HG03342 (cell line): ENCODE results near the gene NCAM2.
"Not testable (repeated sequence)": the region's sequence is repeated elsewhere in the genome, so short reads cannot be mapped to it uniquely, and the experiment has no call there.

ENCODE experiments used
- ATAC-seq: cut with Tn5 transposase; IDR thresholded peaks from one replicate; pipeline ENCODE4 v1.9.1; 2021; ENCODE audit warnings: mild to moderate bottlenecking, moderate library complexity; ENCODE audit not compliant: unreplicated experiment

NCAM2 gene

GRCh38 chr21:21097466-21097865, 99.3 kb downstream of the NCAM2 start:
- ATAC-seq: no peak

DNA sequence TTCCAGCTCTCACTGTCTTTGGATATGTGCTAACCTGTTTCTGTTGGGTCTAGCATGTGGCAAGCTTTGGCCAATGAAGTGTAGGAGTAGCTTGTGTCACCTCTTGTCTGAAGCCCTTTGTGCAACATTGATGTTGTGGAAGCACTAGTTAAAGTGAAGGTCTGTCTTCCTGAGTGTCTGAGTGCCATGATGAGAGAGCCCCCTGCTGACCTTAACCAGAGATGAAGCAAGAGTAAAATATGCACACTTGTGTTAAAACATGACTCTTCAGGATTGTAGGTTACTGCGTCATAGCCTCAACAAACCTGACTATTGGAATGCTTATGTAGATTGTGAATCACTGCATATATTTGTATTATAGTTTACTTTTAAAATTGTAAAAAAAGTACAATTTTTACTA, 103.7 kb downstream of the NCAM2 start:
- no peak for ATAC-seq

DNA sequence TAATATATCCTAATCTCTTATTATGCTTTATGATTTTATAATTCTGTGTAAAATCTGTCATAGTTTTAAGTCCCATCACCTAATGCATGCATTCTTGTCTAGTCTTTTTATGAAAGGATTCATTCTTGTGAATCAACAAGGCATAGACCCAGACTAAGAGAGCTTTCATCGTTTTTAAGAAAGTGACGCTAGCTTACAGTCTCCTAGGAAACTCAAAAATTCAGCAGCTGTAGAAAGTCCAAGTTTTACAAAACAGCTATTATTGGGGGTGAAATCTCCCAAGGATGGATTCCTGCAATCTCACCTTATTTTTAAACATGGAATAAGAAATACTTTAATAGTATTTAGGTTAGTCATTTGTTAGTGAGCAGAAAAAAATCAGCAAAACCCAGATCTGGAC, 104.7 kb downstream of the NCAM2 start:
- ATAC-seq: no peak

DNA sequence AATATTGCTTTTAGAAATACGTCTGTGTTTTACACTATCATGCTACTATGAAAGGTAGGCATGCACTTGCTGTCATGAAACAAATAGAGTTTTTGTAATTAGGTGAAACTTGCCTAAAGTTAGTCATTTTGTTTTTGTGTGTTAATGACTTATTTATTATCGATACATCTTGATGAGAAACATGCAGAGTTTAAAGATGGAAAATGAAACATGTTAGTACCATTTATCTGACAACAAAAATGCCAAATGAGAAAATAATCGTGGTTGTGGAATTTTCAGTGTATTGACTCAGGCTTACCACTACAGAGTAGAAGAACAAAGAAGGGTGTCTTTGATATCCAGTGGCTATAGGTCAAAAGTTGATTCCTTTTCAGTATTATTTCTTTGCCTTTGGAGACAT, 105.5 kb downstream of the NCAM2 start:
- no peak for ATAC-seq

DNA sequence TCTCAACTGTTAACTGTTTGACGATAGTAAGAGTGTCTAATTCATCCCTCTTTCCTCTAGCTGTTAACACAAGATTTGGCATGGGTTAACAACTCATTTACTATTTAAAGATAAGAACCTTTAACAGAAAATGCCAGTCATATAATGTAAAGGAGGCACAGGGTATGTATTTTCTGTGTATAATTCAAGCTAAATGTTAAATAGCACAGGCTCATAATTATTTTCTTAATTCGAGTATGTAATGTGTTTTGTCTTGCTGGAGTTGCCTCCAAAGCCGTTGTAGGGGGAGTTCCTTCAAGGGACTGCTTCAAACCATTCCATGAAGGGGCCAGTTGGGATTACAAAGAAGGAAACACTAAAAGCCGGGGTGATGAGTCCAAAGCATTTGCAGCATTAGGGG, 111.5 kb downstream of the NCAM2 start:
- no peak for ATAC-seq

GRCh38 chr21:21111309-21111920, 113.2 kb downstream of the NCAM2 start:
- ATAC-seq: no peak

DNA sequence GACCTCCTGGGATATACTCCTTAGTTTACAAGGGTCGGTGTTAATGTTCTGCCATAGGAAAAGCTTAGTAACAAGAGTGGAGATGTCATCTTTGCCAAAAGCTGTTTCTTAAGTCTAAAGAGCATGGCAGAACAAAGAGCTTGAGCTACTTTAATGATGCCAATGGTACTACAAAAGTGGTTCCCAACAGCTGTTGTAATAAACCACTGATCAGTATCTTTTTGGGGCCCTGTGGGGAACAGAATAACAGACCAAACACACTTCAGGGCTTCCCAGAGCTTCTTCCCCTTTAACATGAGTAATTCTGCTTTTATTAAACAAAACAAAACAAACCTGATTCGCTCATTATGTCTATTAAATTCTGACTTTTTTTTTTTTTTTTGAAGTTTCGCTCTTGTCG, 116.3 kb downstream of the NCAM2 start:
- no peak for ATAC-seq

DNA sequence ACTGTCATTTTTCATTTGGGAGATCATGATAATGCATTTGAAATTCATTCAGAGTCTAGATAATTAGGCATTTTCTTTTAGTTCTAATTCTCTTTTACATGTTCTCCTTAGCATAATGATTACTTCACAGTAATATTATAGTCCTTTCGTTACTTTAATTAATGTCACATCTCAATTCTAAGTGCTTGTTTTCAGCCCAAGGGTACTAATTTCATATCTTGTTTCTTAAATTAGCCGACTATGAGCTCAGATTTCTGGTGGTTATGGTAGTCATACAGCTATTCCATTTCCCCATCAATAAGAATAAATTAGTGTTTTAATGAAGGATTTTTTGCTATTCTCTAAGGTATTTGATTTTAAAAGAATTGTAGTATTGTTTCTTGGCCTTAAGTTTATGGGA, 120.9 kb downstream of the NCAM2 start:
- ATAC-seq: no peak

- no peak for ATAC-seq
Measured at GRCh38 chr21:21122680-21123079, 124.5 kb downstream of the NCAM2 start.

- no peak for ATAC-seq
Measured at GRCh38 chr21:21132390-21132789, 134.2 kb downstream of the NCAM2 start.

DNA sequence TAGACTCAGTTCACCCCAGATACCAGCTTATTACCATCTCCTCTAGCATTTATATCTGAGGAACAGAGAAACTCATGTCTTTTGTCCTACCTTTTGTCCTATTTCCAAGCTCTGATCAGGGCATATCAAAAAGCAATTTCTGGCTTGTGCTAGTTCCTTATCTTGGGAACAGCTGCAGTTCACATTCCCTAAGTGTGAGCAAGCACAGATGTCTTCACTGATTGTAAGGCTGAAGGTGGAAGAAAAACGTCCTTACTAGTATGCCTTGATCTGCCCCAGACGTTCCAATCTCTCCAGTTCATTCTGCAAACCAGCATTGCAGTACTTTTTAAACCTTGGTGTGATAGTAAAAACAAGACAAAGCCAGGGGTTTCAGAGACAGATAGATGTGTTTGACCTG, 139.8 kb downstream of the NCAM2 start:
- no peak for ATAC-seq

DNA sequence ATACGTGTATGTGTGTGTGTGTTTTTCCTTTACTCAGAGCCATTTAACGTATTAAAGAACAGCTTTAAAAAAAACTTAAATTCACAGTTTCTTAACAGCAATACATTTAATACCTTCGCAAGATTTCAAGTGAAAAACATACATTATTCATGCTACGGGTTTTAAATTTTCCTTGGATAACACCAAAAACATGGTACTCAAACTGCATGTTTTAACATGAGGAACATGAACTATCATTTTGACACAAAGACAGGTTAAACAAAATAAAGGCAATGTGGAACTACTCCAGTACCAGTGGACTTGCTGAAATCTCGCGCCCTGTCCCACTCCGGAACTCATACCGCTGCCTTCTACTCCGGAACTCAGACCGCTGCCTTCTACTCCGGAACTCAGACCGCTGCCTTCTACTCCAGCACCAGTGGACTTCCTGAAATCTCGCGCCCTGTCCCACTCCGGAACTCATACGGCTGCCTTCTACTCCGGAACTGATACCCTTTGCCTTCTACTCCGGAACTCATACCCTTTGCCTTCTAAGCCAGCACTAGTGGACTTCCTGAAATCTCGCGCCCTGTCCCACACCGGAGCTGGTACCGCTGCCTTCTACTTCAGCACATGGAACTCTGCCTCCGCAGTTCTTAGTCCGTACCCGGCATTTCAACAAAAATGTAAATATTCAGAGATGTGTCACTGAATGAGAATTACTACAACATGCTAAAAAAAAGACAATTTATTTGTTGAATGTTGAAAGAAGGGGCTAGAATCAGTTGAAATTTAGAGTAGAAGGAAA, 148.6 kb downstream of the NCAM2 start:
- ATAC-seq: no peak

DNA sequence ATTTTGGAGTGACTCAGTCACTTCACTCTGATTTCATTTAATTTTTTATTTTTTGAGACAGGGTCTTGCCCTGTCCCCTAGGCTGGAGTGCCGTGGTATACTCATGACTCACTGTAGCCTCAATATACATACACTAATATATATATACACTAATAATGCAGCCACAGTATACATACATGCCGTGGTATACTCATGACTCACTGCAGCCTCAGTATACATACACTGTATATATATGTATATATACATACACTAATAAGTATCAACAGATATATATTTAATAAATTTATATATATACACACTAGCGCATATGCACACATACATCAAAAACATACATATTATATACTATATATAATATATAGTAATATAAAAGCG, 149.2 kb downstream of the NCAM2 start:
- ATAC-seq: no peak

- no peak for ATAC-seq
Measured at GRCh38 chr21:21148009-21148408, 149.8 kb downstream of the NCAM2 start.

DNA sequence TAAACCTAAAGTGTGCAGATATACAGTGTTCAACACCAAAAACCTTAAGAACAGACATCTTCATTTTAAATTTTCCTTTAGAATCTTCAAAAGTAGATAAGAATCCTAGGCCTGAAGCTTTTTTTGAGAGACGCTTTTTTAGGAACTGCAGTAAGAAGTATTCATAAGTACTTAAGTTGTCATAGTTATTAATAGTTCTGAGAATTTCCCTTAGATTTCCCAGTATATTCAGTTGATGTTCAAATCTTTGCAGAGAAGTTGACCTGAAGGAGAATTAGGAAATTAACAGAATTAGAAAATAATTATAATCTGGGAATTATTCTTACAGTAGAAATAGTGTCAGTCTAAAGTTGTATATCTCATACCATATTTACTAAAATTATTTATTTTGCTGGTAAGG, 150.3 kb downstream of the NCAM2 start:
- ATAC-seq: no peak

DNA sequence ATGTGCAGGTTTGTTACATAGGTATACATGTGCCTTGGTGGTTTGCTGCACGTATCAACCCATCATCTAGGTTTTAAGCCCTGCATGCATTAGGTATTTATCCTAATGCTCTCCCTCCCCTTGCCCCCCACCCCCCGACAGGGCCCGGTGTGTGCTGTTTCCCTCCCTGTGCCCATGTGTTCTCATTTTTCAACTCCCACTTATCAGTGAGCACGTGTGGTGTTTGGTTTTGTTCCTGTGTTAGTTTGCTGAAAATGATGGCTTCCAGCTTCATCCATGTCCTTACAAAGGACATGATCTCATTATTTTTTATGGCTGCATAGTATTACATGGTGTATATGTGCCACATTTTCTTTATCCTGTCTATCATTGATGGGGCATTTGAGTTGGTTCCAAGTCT, 151.2 kb downstream of the NCAM2 start:
- ATAC-seq: not testable (repeated sequence)

- no peak for ATAC-seq
Measured at GRCh38 chr21:21151231-21151630, 153.0 kb downstream of the NCAM2 start.

DNA sequence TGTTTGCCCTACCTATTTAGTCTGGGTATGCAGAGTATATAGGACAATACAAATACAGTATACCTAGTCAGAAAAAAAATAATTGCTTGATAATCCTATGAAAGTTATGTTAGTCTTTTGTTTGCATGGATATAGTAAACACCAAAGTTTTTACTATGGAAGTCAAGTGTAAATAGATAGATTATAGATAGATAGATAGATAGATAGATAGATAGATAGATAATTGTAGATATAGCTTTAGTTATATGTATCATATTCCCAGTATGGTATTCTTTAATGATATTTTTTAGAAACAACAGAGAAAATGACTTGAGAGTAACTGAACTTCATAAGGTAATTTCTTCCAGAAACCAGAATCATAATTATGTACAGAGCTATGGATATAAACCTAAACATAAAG, 158.2 kb downstream of the NCAM2 start:
- ATAC-seq: no peak

DNA sequence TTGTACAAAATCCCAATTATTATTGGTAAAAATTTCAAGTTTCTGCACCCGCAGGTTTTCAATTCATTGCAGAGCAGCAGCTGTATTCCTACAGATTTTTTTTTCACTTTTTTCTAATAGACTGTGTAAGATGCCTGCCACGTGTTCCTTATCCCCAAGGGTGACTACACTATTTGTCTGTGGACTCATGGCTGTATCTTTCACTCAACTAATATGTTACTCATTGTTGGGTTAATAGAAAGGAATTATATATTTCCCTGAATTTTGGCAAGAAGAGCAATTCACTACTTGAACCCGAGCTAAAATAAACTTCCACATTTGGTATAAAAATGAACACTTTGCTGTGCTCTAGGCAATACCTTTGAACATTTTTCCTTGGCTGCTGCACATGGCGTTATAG, 158.7 kb downstream of the NCAM2 start:
- ATAC-seq: no peak

DNA sequence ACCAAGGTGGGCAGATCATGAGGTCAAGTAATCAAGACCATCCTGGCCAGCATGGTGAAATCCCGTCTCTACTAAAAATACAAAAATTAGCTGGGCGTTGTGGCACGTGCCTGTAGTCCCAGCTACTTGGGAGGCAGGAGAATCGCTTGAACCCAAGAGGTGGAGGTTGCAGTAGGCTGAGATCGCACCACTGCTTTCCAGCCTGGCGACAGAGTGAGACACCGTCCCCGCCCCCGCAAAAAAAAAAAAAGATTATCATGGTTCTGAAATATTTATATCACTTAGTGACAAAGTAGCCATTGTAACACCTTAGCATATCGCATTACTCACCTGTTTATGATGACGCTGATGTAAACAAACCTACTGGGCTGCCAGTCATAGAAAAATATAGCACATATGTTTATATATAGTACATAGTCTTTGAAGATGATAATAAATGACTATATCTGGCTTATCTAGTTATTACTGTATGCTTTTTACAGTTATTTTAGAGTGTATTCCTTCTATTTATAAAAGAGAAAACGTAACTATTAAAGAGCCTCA, 160.2 kb downstream of the NCAM2 start:
- no peak for ATAC-seq

GRCh38 chr21:21159253-21159899, 161.2 kb downstream of the NCAM2 start:
- ATAC-seq: no peak

GRCh38 chr21:21162786-21163185, 164.6 kb downstream of the NCAM2 start:
- ATAC-seq: no peak
